ENCODE measurements around the gene HDGFL1.

The HDGFL1 gene

DNA sequence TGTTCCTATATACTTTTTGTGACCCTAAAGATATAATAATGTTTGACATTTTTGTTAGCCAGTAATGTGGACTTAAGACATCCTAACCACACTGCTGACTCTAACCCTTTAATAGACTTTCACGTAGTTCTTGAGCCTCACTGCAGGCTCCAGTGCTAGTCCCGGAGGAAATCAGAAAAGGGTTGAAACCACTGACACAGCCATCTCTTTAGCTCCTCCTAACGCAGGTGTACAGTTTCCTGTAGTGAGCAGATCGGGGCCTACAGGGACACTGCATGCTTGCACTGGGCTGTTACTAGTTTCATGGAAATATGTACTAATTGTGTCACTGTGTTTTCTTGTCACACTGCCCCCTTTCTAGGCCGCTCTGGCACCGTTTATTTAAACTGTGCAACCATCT is 512 bp upstream of the HDGFL1 start:
- no peak for DNase-seq (ENCODE audit: low read depth)
- no peak overlapping the region for H3K4me3 ChIP-seq (ENCODE audit: low read depth, low read length)
- TF ChIP-seq, protein P1, sequence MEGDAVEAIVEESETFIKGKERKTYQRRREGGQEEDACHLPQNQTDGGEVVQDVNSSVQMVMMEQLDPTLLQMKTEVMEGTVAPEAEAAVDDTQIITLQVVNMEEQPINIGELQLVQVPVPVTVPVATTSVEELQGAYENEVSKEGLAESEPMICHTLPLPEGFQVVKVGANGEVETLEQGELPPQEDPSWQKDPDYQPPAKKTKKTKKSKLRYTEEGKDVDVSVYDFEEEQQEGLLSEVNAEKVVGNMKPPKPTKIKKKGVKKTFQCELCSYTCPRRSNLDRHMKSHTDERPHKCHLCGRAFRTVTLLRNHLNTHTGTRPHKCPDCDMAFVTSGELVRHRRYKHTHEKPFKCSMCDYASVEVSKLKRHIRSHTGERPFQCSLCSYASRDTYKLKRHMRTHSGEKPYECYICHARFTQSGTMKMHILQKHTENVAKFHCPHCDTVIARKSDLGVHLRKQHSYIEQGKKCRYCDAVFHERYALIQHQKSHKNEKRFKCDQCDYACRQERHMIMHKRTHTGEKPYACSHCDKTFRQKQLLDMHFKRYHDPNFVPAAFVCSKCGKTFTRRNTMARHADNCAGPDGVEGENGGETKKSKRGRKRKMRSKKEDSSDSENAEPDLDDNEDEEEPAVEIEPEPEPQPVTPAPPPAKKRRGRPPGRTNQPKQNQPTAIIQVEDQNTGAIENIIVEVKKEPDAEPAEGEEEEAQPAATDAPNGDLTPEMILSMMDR (IDR thresholded peaks at IDR 0.05; ENCODE audit: control insufficient read depth, extremely low read depth, insufficient read depth): no peak

- H3K4me3 ChIP-seq (ENCODE audit: low read depth, low read length): no peak overlapping the region
- TF ChIP-seq, protein P1 (IDR thresholded peaks at IDR 0.05; ENCODE audit: control insufficient read depth, extremely low read depth, insufficient read depth): no peak
- no peak for DNase-seq (ENCODE audit: low read depth)
These were observed 802 bp downstream of the HDGFL1 start for GRCh38 chr6:22570185-22570551.

GRCh38 chr6:22575190-22575589 is 5.8 kb downstream of the HDGFL1 start:
- no peak overlapping the region for H3K4me3 ChIP-seq (ENCODE audit: low read depth, low read length)
- DNase-seq (ENCODE audit: low read depth): no peak
- TF ChIP-seq, protein P1 (IDR thresholded peaks at IDR 0.05; ENCODE audit: control insufficient read depth, extremely low read depth, insufficient read depth): no peak

- TF ChIP-seq, protein P1 (IDR thresholded peaks at IDR 0.05; ENCODE audit: control insufficient read depth, extremely low read depth, insufficient read depth): no peak
- DNase-seq (ENCODE audit: low read depth): no peak
- no peak overlapping the region for H3K4me3 ChIP-seq (ENCODE audit: low read depth, low read length)
These were observed 10.1 kb downstream of the HDGFL1 start for GRCh38 chr6:22579439-22579838.

GRCh38 chr6:22580337-22580736 is 11.0 kb downstream of the HDGFL1 start:
- DNase-seq (ENCODE audit: low read depth): no peak

DNA sequence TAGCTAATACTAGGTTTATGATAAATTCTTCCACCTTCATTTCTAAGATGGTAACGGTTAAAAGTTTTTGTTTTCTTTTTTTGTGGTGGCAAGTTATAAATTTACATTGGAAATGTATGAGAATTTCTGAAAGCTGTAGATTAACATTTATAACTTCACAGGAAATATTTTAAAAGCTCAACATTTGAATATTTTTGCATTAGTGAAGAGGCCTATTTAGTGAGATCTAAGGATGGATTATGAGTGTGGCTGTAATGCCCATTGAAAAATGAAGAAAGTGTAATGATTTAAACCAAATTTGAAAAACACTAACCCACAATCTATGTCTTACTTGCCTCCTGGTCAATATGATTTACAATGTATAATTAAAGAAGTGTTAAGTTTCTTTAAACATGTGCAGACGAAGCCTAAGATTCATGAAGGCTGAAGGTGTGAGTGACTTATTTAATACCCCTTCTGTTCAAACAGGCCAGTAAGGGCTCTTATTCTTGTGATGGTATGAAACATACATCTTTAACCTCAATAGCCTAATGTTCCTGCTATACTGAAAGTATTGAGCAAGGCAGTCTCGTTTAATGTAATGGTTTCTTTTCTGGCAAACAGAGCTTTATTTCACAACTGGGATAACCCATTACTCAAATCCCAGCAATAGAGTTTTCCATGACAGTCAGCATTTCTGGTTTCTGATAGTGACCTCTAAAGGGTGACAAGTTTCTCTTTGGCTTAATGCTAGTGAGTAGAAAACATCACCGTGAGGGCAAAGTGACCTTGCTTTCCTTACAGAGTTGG is 13.2 kb downstream of the HDGFL1 start:
- TF ChIP-seq, protein P1 (IDR thresholded peaks at IDR 0.05; ENCODE audit: control insufficient read depth, extremely low read depth, insufficient read depth): no peak
- no peak for DNase-seq (ENCODE audit: low read depth)
- no peak overlapping the region for H3K4me3 ChIP-seq (ENCODE audit: low read depth, low read length)

More at GRCh38 chr6:22580337-22580736, 11.0 kb downstream of the HDGFL1 start:
- no peak overlapping the region for H3K4me3 ChIP-seq (ENCODE audit: low read depth, low read length)
- TF ChIP-seq, protein P1 (IDR thresholded peaks at IDR 0.05; ENCODE audit: control insufficient read depth, extremely low read depth, insufficient read depth): no peak

GRCh38 chr6:22583230-22583629 is 13.9 kb downstream of the HDGFL1 start:
- H3K4me3 ChIP-seq (ENCODE audit: low read depth, low read length): no peak overlapping the region
- TF ChIP-seq, protein P1 (IDR thresholded peaks at IDR 0.05; ENCODE audit: control insufficient read depth, extremely low read depth, insufficient read depth): no peak
- DNase-seq (ENCODE audit: low read depth): no peak
